Fibroblast of lung (primary cell): Measurements from ENCODE around the gene KRT40. TPM values are rescaled to one million over a fixed set of nuclear protein-coding genes. Genes with fewer than 3 reads are reported as not detected.

Experiments
- DNase-seq, 2 donors: peaks; one replicate each; pipeline versions ENCODE4 v3.0.0 to v3.0.0-alpha.2; 2010; ENCODE audit warnings: low read depth in 2 of 2
- H2AFZ ChIP-seq: 2 replicates; pipeline ENCODE4 v1.5.1; 2012; ENCODE audit warnings: low read length, control low read depth, inconsistent platforms
- H3K27ac ChIP-seq: 2 replicates; pipeline ENCODE4 v1.5.1; 2011; ENCODE audit warnings: low read length, control low read depth; ENCODE audit not compliant: insufficient read depth
- H3K27me3 ChIP-seq: 2 replicates; pipeline ENCODE4 v1.5.1; 2011; ENCODE audit warnings: mild to moderate bottlenecking, low read length; ENCODE audit not compliant: control insufficient read depth, insufficient read depth
- H3K36me3 ChIP-seq: 2 replicates; pipeline ENCODE4 v1.5.1; 2011; ENCODE audit warnings: low read length; ENCODE audit not compliant: control insufficient read depth, insufficient read depth
- H3K4me1 ChIP-seq: 2 replicates; pipeline ENCODE4 v1.5.1; 2011; ENCODE audit warnings: low read length; ENCODE audit not compliant: control insufficient read depth, insufficient read depth; ENCODE audit errors: extremely low read depth
- H3K4me2 ChIP-seq: 2 replicates; pipeline ENCODE4 v1.5.1; 2011; ENCODE audit warnings: low read length, control low read depth; ENCODE audit not compliant: insufficient read depth; ENCODE audit errors: extremely low read depth
- H3K4me3 ChIP-seq, 4 experiments: fragments of 200-600 bp in 1 of 4; sonication (generic) in 1 of 4; replicated peaks in 1 of 4; 2 replicates each; pipeline ENCODE4 v1.5.1; 2011 to 2016; ENCODE audit warnings: low read length in 4 of 4, low read depth in 3 of 4, mild to moderate bottlenecking in 3 of 4, control low read depth in 2 of 4, inconsistent platforms in 1 of 4, mixed read lengths in 1 of 4; ENCODE audit not compliant: insufficient read depth in 1 of 4; ENCODE audit errors: control extremely low read depth in 1 of 4
- H3K79me2 ChIP-seq: 2 replicates; pipeline ENCODE4 v1.5.1; 2012; ENCODE audit warnings: mild to moderate bottlenecking, low read length, inconsistent platforms; ENCODE audit not compliant: control insufficient read depth, insufficient read depth
- H3K9ac ChIP-seq: 2 replicates; pipeline ENCODE4 v1.5.1; 2011; ENCODE audit warnings: mild to moderate bottlenecking, low read length, control low read depth; ENCODE audit not compliant: insufficient read depth
- H3K9me3 ChIP-seq: 2 replicates; pipeline ENCODE4 v1.5.1; 2012; ENCODE audit warnings: low read depth, low read length; ENCODE audit not compliant: control insufficient read depth, insufficient read depth
- H4K20me1 ChIP-seq: 2 replicates; pipeline ENCODE4 v1.5.1; 2011; ENCODE audit warnings: low read length; ENCODE audit not compliant: control insufficient read depth, insufficient read depth; ENCODE audit errors: extremely low read depth
- EZH2 ChIP-seq: IDR thresholded peaks from 2 replicates; pipeline ENCODE4 v1.5.1; 2012; ENCODE audit warnings: low read length, control low read depth, mild to moderate bottlenecking; ENCODE audit errors: missing control alignments
- polyA plus RNA-seq, 2 donors: library from polyadenylated mRNA; depleted of rRNA in 1 of 2; stranded (reverse) in 1 of 2; unstranded in 1 of 2; fragments of >200 nt; gene quantifications; 2 replicates each; pipeline ENCODE4 v1.2.1, GENCODE V29; 2011 to 2012; ENCODE audit warnings: missing spikeins in 1 of 2
- total RNA-seq: library from RNA; depleted of rRNA; stranded (reverse); fragments of >200 nt; gene quantifications from 2 replicates; pipeline ENCODE4 v1.2.1, GENCODE V29; 2014
- TF ChIP-seq, protein P1 (sequence below), 2 donors: IDR thresholded peaks in 1 of 2; conservative IDR thresholded peaks in 1 of 2; 1 replicate in 1 of 2; 2 replicates in 1 of 2; pipeline ENCODE4 v1.5.1; 2011 to 2012; ENCODE audit warnings: low read length in 2 of 2, control low read depth in 1 of 2, inconsistent platforms in 1 of 2, low read depth in 1 of 2, mild to moderate bottlenecking in 1 of 2

The KRT40 gene
- total and polyA plus RNA-seq, 2 donors (not counting 1 experiment from before 2014, with no cell fraction given): 0.05 TPM; not detected in 1

DNA sequence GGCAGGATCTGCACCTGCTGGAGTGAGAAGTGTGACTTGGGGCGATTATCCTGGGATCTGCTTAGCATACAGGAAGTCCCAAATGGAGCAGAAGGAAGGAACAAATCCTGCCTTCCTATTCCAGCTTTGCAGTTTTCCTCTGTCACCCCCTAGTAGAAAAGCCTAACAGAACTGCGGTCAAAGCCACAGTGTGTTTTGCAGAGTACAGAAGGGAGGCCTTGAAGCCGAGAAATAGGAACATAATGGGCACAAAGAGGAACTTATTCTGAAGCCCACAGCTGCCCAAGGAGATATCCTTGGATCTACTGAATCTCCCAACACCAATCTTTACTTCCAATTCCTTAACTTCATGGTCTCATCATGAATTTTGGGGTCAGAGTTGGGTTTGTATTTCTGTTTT lies 34.4 kb upstream of the KRT40 start:
- H2AFZ ChIP-seq: no peak overlapping the region

DNA sequence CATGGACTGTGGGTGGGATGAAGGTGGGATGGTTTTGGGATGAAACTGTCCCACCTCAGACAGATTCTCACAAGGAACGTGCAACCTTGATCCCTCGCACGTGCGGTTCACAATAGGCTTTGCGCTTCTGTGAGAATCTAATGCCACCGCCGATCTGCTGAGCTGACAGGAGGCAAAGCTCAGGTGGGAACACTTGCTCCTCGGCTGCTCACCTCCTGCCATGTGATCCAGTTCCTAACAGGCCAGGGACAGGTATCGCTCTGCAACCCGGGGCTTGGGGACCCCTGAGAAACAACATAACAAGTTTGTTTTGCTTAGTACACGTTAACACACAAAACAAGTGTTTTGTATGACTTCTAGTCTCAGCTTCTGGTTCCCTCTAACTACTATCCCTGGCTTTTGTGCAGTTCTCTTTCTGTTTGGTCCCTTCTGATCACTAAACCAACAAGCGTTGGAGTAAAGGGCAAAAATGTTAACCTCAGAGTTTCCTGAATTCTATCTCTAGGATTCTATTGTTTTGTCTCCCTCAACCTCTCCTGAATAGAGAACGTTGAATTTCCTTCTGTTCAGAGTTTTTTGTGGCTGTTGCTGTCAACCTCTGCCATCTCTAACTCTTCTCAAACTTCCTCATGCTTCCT lies 32.6 kb upstream of the KRT40 start:
- H3K36me3 ChIP-seq: no peaks in the 10 kb centered on the region
- DNase-seq: no peak
- TF ChIP-seq, protein P1, sequence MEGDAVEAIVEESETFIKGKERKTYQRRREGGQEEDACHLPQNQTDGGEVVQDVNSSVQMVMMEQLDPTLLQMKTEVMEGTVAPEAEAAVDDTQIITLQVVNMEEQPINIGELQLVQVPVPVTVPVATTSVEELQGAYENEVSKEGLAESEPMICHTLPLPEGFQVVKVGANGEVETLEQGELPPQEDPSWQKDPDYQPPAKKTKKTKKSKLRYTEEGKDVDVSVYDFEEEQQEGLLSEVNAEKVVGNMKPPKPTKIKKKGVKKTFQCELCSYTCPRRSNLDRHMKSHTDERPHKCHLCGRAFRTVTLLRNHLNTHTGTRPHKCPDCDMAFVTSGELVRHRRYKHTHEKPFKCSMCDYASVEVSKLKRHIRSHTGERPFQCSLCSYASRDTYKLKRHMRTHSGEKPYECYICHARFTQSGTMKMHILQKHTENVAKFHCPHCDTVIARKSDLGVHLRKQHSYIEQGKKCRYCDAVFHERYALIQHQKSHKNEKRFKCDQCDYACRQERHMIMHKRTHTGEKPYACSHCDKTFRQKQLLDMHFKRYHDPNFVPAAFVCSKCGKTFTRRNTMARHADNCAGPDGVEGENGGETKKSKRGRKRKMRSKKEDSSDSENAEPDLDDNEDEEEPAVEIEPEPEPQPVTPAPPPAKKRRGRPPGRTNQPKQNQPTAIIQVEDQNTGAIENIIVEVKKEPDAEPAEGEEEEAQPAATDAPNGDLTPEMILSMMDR (conservative IDR thresholded peaks at IDR 0.05 in 1 of 2, IDR thresholded peaks at IDR 0.05 in 1 of 2; ENCODE audit: low read depth in 1 of 2, low read length in 2 of 2): no peak
- TF ChIP-seq EZH2: no peak
- no peak overlapping the region for H3K27ac ChIP-seq
- H3K9me3 ChIP-seq: no peaks in the 10 kb centered on the region
- peaks cover 2% of the 10 kb centered on the region for H3K4me1 ChIP-seq
- no peaks in the 10 kb centered on the region for H4K20me1 ChIP-seq
- no peaks in the 10 kb centered on the region for H3K27me3 ChIP-seq
- H3K4me3 ChIP-seq: no peak overlapping the region
- no peaks in the 10 kb centered on the region for H3K79me2 ChIP-seq
- H2AFZ ChIP-seq: no peak overlapping the region
- no peak overlapping the region for H3K9ac ChIP-seq
- H3K4me2 ChIP-seq: no peak overlapping the region

More for the DNA sequence above, 34.4 kb upstream of the KRT40 start:
- H4K20me1 ChIP-seq: no peaks in the 10 kb centered on the region
- no peaks in the 10 kb centered on the region for H3K79me2 ChIP-seq
- H3K36me3 ChIP-seq: no peaks in the 10 kb centered on the region
- no peaks in the 10 kb centered on the region for H3K4me1 ChIP-seq
- TF ChIP-seq, protein P1 (conservative IDR thresholded peaks at IDR 0.05 in 1 of 2, IDR thresholded peaks at IDR 0.05 in 1 of 2; ENCODE audit: low read depth in 1 of 2, low read length in 2 of 2): no peak
- no peak for TF ChIP-seq EZH2
- no peaks in the 10 kb centered on the region for H3K27me3 ChIP-seq
- H3K4me3 ChIP-seq: no peak overlapping the region
- DNase-seq: no peak
- H3K9me3 ChIP-seq: no peaks in the 10 kb centered on the region
- H3K27ac ChIP-seq: no peak overlapping the region
- H3K9ac ChIP-seq: no peak overlapping the region
- no peak overlapping the region for H3K4me2 ChIP-seq

DNA sequence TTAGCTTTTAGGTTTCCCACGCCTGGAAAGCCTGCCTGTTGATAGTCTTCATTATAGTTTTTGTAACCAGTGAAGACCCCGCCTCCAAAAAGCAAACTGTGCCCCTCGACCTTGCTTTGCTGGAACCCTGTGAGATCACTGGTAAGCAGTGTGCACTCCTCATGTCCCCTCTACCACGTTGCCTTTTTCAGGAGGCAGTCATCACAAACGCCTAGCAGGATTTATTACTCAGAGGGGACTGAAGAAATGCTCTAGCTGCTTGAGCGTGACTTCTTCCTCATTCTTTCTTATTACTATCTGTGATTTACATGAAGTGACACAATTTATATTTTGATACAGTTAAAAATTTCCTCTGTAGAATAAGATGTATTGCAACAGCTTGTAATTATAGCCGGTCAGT lies 31.3 kb upstream of the KRT40 start:
- DNase-seq: no peak
- no peaks in the 10 kb centered on the region for H3K9me3 ChIP-seq
- H3K4me1 ChIP-seq: peaks cover 2% of the 10 kb centered on the region
- no peaks in the 10 kb centered on the region for H4K20me1 ChIP-seq
- no peaks in the 10 kb centered on the region for H3K36me3 ChIP-seq
- H3K4me2 ChIP-seq: no peak overlapping the region
- H3K79me2 ChIP-seq: no peaks in the 10 kb centered on the region
- H2AFZ ChIP-seq: no peak overlapping the region
- no peaks in the 10 kb centered on the region for H3K27me3 ChIP-seq
- H3K4me3 ChIP-seq: no peak overlapping the region
- H3K9ac ChIP-seq: no peak overlapping the region
- no peak overlapping the region for H3K27ac ChIP-seq
- TF ChIP-seq, protein P1 (conservative IDR thresholded peaks at IDR 0.05 in 1 of 2, IDR thresholded peaks at IDR 0.05 in 1 of 2; ENCODE audit: low read depth in 1 of 2, low read length in 2 of 2): no peak
